LNCaP clone FGC (cell line): Measurements from ENCODE around the gene NEB.

ENCODE experiments used
- DNase-seq: peaks from one replicate; pipeline ENCODE4 v3.0.0-alpha.2; 2011; ENCODE audit warnings: low read depth
- H3K4me3 ChIP-seq: 2 replicates; pipeline ENCODE4 v1.5.1; 2011; ENCODE audit warnings: mild to moderate bottlenecking, low read depth, low read length, control low read depth
- CTCF ChIP-seq: IDR thresholded peaks from 2 replicates; pipeline ENCODE4 v1.5.1; 2012; ENCODE audit warnings: mild to moderate bottlenecking; ENCODE audit not compliant: control insufficient read depth, insufficient read depth; ENCODE audit errors: extremely low read depth

Gene NEB

GRCh38 chr2:151551556-151551955 is 182.7 kb downstream of the NEB start:
- DNase-seq = no peak
- no peak overlapping the region for H3K4me3 ChIP-seq
- no peak for TF ChIP-seq CTCF

GRCh38 chr2:151549191-151549590 is 185.1 kb downstream of the NEB start:
- no peak for TF ChIP-seq CTCF
- no peak overlapping the region for H3K4me3 ChIP-seq
- DNase-seq = no peak

- H3K4me3 ChIP-seq = no peak overlapping the region
- DNase-seq = no peak
- TF ChIP-seq CTCF = no peak
Measured at GRCh38 chr2:151544449-151544848, 189.8 kb downstream of the NEB start.

GRCh38 chr2:151543876-151544275 is 190.4 kb downstream of the NEB start:
- no peak for TF ChIP-seq CTCF
- no peak for DNase-seq
- H3K4me3 ChIP-seq = no peak overlapping the region

- H3K4me3 ChIP-seq = no peak overlapping the region
- no peak for DNase-seq
- TF ChIP-seq CTCF = no peak
Measured at GRCh38 chr2:151534001-151534400, 200.3 kb downstream of the NEB start.

GRCh38 chr2:151533127-151533526 is 201.1 kb downstream of the NEB start:
- no peak for DNase-seq
- H3K4me3 ChIP-seq = no peak overlapping the region
- TF ChIP-seq CTCF = no peak

GRCh38 chr2:151526572-151527090 is 207.6 kb downstream of the NEB start:
- TF ChIP-seq CTCF = no peak
- no peak for DNase-seq
- H3K4me3 ChIP-seq = no peak overlapping the region
